Measurements from ENCODE around the gene CFAP74.
"Not testable (repeated sequence)": the region's sequence is repeated elsewhere in the genome, so short reads cannot be mapped to it uniquely, and the experiment has no call there.

DNA sequence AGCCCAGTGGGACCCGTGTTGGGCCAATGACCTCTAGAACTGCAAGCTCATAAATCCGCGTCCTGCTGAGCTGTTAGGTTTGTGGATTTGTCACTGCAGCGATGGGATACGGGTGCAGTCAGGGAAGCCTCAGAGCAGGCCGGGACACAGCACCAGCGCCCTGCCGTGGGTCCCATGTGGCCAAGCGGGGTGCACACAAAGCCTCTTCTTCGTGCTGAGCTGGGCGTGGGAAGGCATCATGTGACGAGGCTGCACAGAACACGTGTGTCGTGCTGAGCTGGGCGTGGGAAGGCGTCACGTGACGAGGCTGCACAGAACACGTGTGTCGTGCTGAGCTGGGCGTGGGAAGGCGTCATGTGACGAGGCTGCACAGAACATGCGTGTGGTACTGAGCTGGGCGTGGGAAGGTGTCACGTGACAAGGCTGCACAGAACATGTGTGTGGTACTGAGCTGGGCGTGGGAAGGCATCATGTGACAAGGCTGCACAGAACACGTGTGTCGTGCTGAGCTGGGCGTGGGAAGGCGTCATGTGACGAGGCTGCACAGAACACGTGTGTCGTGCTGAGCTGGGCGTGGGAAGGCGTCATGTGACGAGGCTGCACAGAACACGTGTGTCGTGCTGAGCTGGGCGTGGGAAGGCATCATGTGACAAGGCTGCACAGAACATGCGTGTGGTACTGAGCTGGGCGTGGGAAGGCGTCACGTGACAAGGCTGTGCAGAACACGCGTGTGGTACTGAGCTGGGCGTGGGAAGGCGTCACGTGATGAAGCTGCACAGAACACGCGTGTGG is 24.7 kb downstream of the CFAP74 start:
- TF ChIP-seq, protein P1, sequence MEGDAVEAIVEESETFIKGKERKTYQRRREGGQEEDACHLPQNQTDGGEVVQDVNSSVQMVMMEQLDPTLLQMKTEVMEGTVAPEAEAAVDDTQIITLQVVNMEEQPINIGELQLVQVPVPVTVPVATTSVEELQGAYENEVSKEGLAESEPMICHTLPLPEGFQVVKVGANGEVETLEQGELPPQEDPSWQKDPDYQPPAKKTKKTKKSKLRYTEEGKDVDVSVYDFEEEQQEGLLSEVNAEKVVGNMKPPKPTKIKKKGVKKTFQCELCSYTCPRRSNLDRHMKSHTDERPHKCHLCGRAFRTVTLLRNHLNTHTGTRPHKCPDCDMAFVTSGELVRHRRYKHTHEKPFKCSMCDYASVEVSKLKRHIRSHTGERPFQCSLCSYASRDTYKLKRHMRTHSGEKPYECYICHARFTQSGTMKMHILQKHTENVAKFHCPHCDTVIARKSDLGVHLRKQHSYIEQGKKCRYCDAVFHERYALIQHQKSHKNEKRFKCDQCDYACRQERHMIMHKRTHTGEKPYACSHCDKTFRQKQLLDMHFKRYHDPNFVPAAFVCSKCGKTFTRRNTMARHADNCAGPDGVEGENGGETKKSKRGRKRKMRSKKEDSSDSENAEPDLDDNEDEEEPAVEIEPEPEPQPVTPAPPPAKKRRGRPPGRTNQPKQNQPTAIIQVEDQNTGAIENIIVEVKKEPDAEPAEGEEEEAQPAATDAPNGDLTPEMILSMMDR (conservative IDR thresholded peaks at IDR 0.05; ENCODE audit: low read depth, low read length): not testable (repeated sequence)
- TF ChIP-seq EZH2 (IDR thresholded peaks at IDR 0.05; ENCODE audit: low read length, unreplicated experiment): not testable (repeated sequence)

All from PC-3 (cell line).